ENCODE data around the gene TAS1R3. TPM values are rescaled to one million over a fixed set of nuclear protein-coding genes. Genes with fewer than 3 reads are reported as not detected.

Gene TAS1R3
- total and polyA plus RNA-seq, 2 of the 4 experiments (the other 2 are of a cell fraction) = under 0.01 to 0.05 TPM

DNA sequence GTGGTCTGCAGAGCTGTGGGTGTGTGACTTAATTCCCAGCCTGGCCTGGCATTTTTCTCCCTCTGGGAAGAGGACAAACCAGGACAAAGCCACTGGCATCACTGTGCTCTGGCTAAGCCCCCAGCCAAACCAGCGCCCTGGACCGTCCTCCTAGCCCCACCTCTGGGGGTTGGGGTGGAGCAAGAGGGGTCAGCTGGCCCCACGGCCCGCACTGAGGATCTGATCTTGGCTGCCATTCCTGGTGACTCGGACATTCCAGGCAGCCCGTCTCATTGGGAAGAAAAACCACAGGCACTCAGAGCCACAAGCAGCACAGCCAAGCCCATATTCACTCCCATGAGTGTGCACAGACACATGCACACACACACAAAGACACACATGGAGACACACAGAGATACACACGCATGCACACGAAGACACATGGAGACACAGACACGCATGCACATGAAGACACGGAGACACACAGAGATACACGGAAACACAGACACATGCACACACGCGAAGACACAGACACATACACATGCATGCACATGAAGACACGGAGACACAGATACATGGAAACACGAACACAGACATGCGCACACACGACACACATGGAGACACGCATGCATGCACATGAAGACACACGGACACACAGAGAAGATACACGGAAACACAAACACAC is 29.6 kb downstream of the TAS1R3 start (continued):
- peak; percentile 85 for TF ChIP-seq RCOR1 (IDR thresholded peaks at IDR 0.05; ENCODE audit: insufficient replicate concordance, low read length)

DNA sequence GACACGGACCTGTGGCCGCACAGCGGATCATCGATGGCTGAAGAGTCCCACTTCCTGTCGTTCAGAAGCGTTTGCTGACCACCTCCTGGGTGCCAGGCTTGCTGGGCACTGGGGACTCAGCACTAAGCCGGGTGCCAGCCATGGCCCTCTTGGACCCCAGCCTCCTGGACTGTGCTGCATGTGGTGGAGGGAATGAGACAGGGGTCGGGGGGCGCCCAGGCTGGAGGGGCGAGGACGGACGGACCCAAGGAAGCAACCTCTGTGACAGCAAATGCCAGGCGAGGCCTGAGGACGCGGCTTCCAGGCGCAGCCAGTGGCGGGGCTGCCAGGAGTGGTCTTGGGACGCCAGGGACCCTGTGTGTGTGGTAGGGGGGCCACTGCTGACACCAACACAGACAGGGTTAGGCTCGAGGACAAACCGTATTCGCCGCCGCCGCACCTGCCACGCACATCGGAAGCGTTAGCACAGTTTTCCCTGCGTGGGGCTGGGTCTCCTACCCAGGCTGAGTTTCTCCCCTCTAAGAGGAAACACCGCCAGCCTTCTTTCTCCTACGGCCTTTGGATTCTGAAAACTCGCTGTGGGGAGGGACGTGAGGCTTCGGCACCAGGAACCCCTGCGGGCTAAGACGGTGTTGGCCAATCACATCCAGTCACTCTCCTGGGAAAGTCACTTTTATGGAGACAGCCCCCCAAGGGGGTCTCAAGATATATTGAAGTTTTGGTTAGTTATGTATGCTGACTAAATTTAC is 30.3 kb downstream of the TAS1R3 start:
- peak overlapping the region; percentile 99 for H2BK20ac ChIP-seq (ENCODE audit: low read depth, low read length)
- in situ Hi-C loops (cut with MboI; ENCODE audit: low sequenced_read_pairs) = no loop called here
- H4K5ac ChIP-seq (ENCODE audit: low read depth, low read length) = peak overlapping the region; percentile 88
- H3K9me1 ChIP-seq (ENCODE audit: insufficient read depth, low read length) = peaks cover 15% of the 10 kb centered on the region
- H3K23ac ChIP-seq (ENCODE audit: low read depth, low read length) = peak overlapping the region; percentile 98
- ATAC-seq (ENCODE audit: low read depth) (no peak), DNase-seq (no peak)
- peak overlapping the region; percentile 94 for H2AK9ac ChIP-seq (replicated peaks; ENCODE audit: low read depth, low read length, poor library complexity)
- H2BK5ac ChIP-seq (ENCODE audit: low read depth, low read length, poor library complexity, severe bottlenecking) = peak overlapping the region; percentile 98
- H3K4me2 ChIP-seq (ENCODE audit: low read depth, low read length) = peak overlapping the region; percentile 71
- H3K9me3 ChIP-seq (ENCODE audit: control insufficient read depth, insufficient read depth, low read length) = no peaks in the 10 kb centered on the region
- POLR2A ChIA-PET (ENCODE audit: unreplicated experiment) = no interaction called here
- H3K36me3 ChIP-seq (ENCODE audit: control insufficient read depth, insufficient read depth, low read length) = peaks cover 4% of the 10 kb centered on the region; the same call in 1 of the 2 replicates
- peak overlapping the region; percentile 98 for H3K14ac ChIP-seq (replicated peaks; ENCODE audit: low read depth, low read length)
- H2AK5ac ChIP-seq (ENCODE audit: low read depth, low read length) = peak overlapping the region; percentile 100
- peak overlapping the region; percentile 85 for H3K56ac ChIP-seq (ENCODE audit: extremely low read depth, insufficient read depth, low read length)
- peaks cover 6% of the 10 kb centered on the region for H4K20me1 ChIP-seq (ENCODE audit: insufficient read depth, low read length)
- WGBS, 2 experiments (ENCODE audit: extremely low coverage in 2 of 2, insufficient read length in 1 of 2) = 80% methylated on average over 11 of the region's 35 CpGs; no CpG with 5 or more reads in 1 of the 2 experiments
- H2BK120ac ChIP-seq (ENCODE audit: low read depth, low read length) = peak overlapping the region; percentile 99
- H4K8ac ChIP-seq (ENCODE audit: low read depth in 2 of 2, low read length in 2 of 2) = peak overlapping the region; percentile 84 to 99
- H4K91ac ChIP-seq (ENCODE audit: insufficient read depth, low read depth, low read length) = peak overlapping the region; percentile 99
- no peak overlapping the region for H3K4me3 ChIP-seq (ENCODE audit: insufficient read depth, low read depth, low read length)
- H2BK15ac ChIP-seq (ENCODE audit: low read depth, low read length) = peak overlapping the region; percentile 99
- no peaks in the 10 kb centered on the region for H3K27me3 ChIP-seq (ENCODE audit: control insufficient read depth, insufficient read depth, low read length)
- peak overlapping the region; percentile 100 for H3K4ac ChIP-seq (ENCODE audit: low read depth, low read length)
- intact Hi-C loops (cut with micrococcal nuclease) = no loop called here
- H2AFZ ChIP-seq (replicated peaks; ENCODE audit: low read length, poor library complexity) = peak overlapping the region; percentile 93
- no TSS peak for BruUV-seq (replicated peaks)
- peak overlapping the region; percentile 92 for H3K18ac ChIP-seq (ENCODE audit: low read depth, low read length)
- H3K27ac ChIP-seq (ENCODE audit: insufficient read depth, low read length) = peak overlapping the region; percentile 88
- peaks cover 31% of the 10 kb centered on the region for H3K4me1 ChIP-seq (ENCODE audit: control insufficient read depth, insufficient read depth, low read length)
- CTCF ChIA-PET = no interaction called here
- H3K9ac ChIP-seq (ENCODE audit: low read depth, low read length) = peak overlapping the region; percentile 41
- dilution Hi-C loops (cut with HindIII; ENCODE audit: low sequenced_read_pairs, unreplicated experiment) = no loop called here
- peaks cover 4 to 22% of the 10 kb centered on the region in 2 experiments; a peak in 3 of 4 replicates for H3K79me1 ChIP-seq (ENCODE audit: low read depth in 1 of 2, low read length in 2 of 2)
- TF ChIP-seq SMC3 (IDR thresholded peaks at IDR 0.05; ENCODE audit: low read depth, low read length) = no peak
- no peak for TF ChIP-seq MAZ (IDR thresholded peaks at IDR 0.05; ENCODE audit: borderline replicate concordance, low read depth, low read length)
- TF ChIP-seq NFE2L2 (IDR thresholded peaks at IDR 0.05; ENCODE audit: low read depth, low read length) = no peak
- TF ChIP-seq, protein P1, sequence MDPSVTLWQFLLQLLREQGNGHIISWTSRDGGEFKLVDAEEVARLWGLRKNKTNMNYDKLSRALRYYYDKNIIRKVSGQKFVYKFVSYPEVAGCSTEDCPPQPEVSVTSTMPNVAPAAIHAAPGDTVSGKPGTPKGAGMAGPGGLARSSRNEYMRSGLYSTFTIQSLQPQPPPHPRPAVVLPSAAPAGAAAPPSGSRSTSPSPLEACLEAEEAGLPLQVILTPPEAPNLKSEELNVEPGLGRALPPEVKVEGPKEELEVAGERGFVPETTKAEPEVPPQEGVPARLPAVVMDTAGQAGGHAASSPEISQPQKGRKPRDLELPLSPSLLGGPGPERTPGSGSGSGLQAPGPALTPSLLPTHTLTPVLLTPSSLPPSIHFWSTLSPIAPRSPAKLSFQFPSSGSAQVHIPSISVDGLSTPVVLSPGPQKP (IDR thresholded peaks at IDR 0.05; ENCODE audit: borderline replicate concordance, low read depth, low read length) = no peak
- no peak for TF ChIP-seq CHD1 (IDR thresholded peaks at IDR 0.05; ENCODE audit: low read depth, low read length)
- TF ChIP-seq, protein P2, sequence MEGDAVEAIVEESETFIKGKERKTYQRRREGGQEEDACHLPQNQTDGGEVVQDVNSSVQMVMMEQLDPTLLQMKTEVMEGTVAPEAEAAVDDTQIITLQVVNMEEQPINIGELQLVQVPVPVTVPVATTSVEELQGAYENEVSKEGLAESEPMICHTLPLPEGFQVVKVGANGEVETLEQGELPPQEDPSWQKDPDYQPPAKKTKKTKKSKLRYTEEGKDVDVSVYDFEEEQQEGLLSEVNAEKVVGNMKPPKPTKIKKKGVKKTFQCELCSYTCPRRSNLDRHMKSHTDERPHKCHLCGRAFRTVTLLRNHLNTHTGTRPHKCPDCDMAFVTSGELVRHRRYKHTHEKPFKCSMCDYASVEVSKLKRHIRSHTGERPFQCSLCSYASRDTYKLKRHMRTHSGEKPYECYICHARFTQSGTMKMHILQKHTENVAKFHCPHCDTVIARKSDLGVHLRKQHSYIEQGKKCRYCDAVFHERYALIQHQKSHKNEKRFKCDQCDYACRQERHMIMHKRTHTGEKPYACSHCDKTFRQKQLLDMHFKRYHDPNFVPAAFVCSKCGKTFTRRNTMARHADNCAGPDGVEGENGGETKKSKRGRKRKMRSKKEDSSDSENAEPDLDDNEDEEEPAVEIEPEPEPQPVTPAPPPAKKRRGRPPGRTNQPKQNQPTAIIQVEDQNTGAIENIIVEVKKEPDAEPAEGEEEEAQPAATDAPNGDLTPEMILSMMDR (conservative IDR thresholded peaks at IDR 0.05; ENCODE audit: low read depth, low read length) = no peak
- TF ChIP-seq RAD21 (IDR thresholded peaks at IDR 0.05; ENCODE audit: low read length) = no peak
- no peak for TF ChIP-seq FOS (IDR thresholded peaks at IDR 0.05; ENCODE audit: low read depth, low read length)
- TF ChIP-seq, protein P3, sequence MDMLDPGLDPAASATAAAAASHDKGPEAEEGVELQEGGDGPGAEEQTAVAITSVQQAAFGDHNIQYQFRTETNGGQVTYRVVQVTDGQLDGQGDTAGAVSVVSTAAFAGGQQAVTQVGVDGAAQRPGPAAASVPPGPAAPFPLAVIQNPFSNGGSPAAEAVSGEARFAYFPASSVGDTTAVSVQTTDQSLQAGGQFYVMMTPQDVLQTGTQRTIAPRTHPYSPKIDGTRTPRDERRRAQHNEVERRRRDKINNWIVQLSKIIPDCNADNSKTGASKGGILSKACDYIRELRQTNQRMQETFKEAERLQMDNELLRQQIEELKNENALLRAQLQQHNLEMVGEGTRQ (IDR thresholded peaks at IDR 0.05; ENCODE audit: low read depth, low read length) = no peak
- no peak for TF ChIP-seq RFX5 (IDR thresholded peaks at IDR 0.05; ENCODE audit: low read depth, low read length)
